22Rv1 (cell line): Measurements from ENCODE around the gene RBCK1.
"Not testable (repeated sequence)": the region's sequence is repeated elsewhere in the genome, so short reads cannot be mapped to it uniquely, and the experiment has no call there.

Source experiments
- H3K27ac ChIP-seq: fragments of 450-650 bp; 2 replicates; pipeline ENCODE4 v1.5.1; 2017
- CTCF ChIP-seq: fragments of 450-650 bp; IDR thresholded peaks from 2 replicates; pipeline ENCODE4 v1.5.1; 2017; ENCODE audit warnings: mild to moderate bottlenecking
- ZFX ChIP-seq: fragments of 450-650 bp; IDR thresholded peaks from 2 replicates; pipeline ENCODE4 v1.6.1; 2017; ENCODE audit warnings: antibody characterized with exemption, borderline replicate concordance

Gene RBCK1

GRCh38 chr20:445514-446336 is 37.6 kb downstream of the RBCK1 start:
- no peak overlapping the region for H3K27ac ChIP-seq
- TF ChIP-seq ZFX (no peak), CTCF (no peak)

GRCh38 chr20:452021-452420 is 43.9 kb downstream of the RBCK1 start:
- H3K27ac ChIP-seq, result not testable (repeated sequence)

GRCh38 chr20:454951-455350 is 46.9 kb downstream of the RBCK1 start:
- TF ChIP-seq CTCF (no peak), ZFX (no peak)
- H3K27ac ChIP-seq, result no peak overlapping the region

- TF ChIP-seq CTCF (no peak), ZFX (no peak)
- H3K27ac ChIP-seq, result no peak overlapping the region
These were observed 50.7 kb downstream of the RBCK1 start for GRCh38 chr20:458776-459175.

- no peak overlapping the region for H3K27ac ChIP-seq
- TF ChIP-seq CTCF, result no peak
- TF ChIP-seq ZFX, result no peak
These were observed 52.1 kb downstream of the RBCK1 start for GRCh38 chr20:460180-460579.

GRCh38 chr20:460707-461106 is 52.6 kb downstream of the RBCK1 start:
- TF ChIP-seq CTCF, result no peak
- TF ChIP-seq ZFX, result no peak
- H3K27ac ChIP-seq, result no peak overlapping the region

- no peak for TF ChIP-seq CTCF
- no peak for TF ChIP-seq ZFX
- peak overlapping the region; percentile 65 for H3K27ac ChIP-seq
These were observed 53.4 kb downstream of the RBCK1 start for GRCh38 chr20:461254-462198.
